GM20000 (cell line): ENCODE measurements around the gene LCK.

ENCODE experiments used
- DNase-seq: peaks from one replicate; pipeline ENCODE4 v3.0.0; 2012; ENCODE audit warnings: low spot score
- CTCF ChIP-seq: IDR thresholded peaks from 2 replicates; pipeline ENCODE4 v1.5.1; 2012; ENCODE audit warnings: mild to moderate bottlenecking, control low read depth; ENCODE audit errors: extremely low read depth, missing control alignments

LCK gene

GRCh38 chr1:32332290-32333079, 81.4 kb downstream of the LCK start:
- DNase-seq, result no peak

GRCh38 chr1:32333251-32333963, 82.3 kb downstream of the LCK start:
- DNase-seq, result peak; percentile 7
- TF ChIP-seq CTCF, result no peak

More at GRCh38 chr1:32332290-32333079, 81.4 kb downstream of the LCK start:
- no peak for TF ChIP-seq CTCF

DNA sequence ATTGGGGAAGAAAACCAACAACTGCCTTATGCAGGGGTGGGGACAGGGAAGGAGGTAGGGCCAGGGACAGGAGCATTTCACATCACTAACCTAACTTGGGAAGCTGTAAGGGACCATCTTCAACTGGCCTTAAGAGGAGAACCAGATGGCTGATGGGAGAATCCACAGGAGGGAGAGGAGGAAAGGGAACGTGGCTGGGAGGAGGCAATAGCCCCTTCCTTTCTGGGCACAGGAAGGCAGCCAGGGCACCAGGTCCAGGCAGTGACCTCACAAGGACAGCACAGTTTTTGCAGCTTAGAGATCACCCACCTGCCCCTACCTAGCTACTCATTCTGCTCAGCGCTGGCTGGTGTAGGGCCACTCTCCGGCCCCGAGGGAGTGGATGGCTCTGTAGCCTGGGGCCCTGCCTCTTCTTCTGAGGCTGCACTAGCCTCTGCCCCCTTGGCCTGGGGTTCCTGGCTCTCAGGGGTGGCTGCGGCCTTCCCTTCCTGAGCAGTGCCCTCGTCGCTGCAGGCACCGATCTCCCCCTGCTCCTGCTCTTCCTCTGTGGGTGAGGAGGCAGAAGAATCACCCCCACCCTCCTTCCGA, 83.3 kb downstream of the LCK start:
- DNase-seq, result peak; percentile 10
- no peak for TF ChIP-seq CTCF

DNA sequence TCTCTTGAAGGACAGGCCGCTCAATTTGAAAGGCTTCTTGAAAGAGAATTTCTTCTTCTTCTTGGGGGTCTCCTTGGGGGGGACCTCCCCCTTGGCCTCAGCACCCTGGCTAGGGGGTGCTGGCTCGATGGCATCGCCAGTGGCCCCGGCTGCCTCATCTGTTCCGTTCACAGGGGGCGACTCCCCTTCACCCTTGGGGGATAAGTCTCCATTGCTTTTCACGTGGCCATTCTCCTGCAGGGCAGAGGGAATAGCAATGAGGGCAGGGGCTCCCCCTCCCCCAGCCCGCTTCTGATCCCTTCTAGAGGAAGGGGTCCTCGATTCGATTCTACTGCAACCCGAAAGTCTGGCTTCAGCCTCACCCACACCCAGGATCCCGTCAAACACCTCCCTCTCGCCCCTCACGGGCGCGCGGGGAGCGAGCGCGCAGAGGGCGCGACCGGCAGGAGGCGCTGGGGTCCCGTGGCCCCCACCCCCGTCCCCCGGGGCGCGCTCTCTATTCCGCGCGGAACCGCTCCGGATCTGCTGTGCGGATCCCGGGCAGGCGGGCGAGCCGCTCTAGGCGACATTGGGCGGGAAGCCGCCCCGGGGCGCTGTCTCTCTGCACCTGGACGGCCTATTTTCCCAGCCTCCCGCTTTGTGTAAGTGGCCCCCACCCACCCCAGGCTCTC, 83.9 kb downstream of the LCK start:
- DNase-seq, result peak; percentile 80
- peak; percentile 88 for TF ChIP-seq CTCF

- peak; percentile 52 for DNase-seq
- no peak for TF ChIP-seq CTCF
Observed at GRCh38 chr1:32335535-32335789, 84.4 kb downstream of the LCK start.
